Measurements from ENCODE around the gene CNIH2.

DNA sequence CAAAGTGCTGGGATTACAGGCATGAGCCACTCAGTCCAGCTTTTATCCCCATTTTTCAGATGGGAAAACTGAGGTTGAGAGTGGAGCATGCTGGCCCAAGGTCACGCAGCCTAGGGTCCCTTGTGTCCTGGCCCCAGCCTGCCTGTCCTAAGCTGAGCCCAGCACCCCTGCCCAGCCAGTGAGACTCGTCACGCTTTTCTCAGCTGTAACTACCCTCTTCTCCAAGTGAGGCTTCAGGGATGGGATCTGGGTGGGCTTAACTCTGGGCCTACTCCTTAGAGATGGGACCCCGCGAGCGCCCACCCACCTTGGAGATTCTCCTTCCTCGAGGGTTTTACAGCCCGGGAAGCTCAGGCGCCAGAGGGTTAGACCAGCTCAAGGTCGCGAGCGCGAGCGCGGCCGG lies 13.3 kb downstream of the CNIH2 start:
- TF ChIP-seq POLR2A (IDR thresholded peaks at IDR 0.05; ENCODE audit: low read depth, low read length) (no peak), TAF1 (IDR thresholded peaks at IDR 0.05; ENCODE audit: borderline replicate concordance, low read depth, low read length) (no peak)
